Cardiac fibroblast (primary cell): ENCODE results near the gene UNC80.

ENCODE experiments used
- DNase-seq, 2 donors: peaks; one replicate each; pipeline versions ENCODE4 v3.0.0 to v3.0.0-alpha.2; 2010; ENCODE audit warnings: low read depth in 2 of 2
- H3K4me3 ChIP-seq, 2 donors: replicated peaks in 1 of 2; 1 replicate in 1 of 2; 2 replicates in 1 of 2; pipeline ENCODE4 v1.5.1; 2011; ENCODE audit warnings: low read depth in 2 of 2, low read length in 2 of 2, mild to moderate bottlenecking in 2 of 2, moderate library complexity in 1 of 2
- TF ChIP-seq, protein P1 (sequence below): IDR thresholded peaks from one replicate; pipeline ENCODE4 v1.5.1; 2011; ENCODE audit warnings: low read depth, mild to moderate bottlenecking, low read length, inconsistent platforms

The UNC80 gene

GRCh38 chr2:209956271-209956670 lies 184.6 kb downstream of the UNC80 start:
- no peak for DNase-seq
- TF ChIP-seq, protein P1, sequence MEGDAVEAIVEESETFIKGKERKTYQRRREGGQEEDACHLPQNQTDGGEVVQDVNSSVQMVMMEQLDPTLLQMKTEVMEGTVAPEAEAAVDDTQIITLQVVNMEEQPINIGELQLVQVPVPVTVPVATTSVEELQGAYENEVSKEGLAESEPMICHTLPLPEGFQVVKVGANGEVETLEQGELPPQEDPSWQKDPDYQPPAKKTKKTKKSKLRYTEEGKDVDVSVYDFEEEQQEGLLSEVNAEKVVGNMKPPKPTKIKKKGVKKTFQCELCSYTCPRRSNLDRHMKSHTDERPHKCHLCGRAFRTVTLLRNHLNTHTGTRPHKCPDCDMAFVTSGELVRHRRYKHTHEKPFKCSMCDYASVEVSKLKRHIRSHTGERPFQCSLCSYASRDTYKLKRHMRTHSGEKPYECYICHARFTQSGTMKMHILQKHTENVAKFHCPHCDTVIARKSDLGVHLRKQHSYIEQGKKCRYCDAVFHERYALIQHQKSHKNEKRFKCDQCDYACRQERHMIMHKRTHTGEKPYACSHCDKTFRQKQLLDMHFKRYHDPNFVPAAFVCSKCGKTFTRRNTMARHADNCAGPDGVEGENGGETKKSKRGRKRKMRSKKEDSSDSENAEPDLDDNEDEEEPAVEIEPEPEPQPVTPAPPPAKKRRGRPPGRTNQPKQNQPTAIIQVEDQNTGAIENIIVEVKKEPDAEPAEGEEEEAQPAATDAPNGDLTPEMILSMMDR = no peak
- no peak overlapping the region for H3K4me3 ChIP-seq

DNA sequence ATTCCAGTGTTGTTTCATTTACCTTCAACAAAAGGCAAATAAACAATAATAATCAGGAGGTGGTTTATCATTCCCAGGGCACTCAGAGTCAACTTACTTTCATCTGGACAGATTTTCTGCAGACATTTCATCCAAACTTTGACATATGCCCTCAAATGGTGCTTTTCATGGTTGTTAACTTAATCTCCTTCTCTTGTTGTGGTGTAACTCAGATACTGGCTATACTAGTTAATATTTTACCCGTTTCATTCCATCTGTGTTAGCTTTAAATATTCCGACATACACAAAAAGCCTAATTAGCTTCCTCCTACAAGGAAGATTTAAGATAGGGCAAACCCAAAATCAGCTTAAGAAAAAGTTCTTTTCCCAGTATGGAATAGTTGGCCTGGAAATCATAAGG lies 186.4 kb downstream of the UNC80 start:
- DNase-seq = no peak
- TF ChIP-seq, protein P1 = no peak
- no peak overlapping the region for H3K4me3 ChIP-seq

GRCh38 chr2:209960045-209960444 lies 188.4 kb downstream of the UNC80 start:
- TF ChIP-seq, protein P1 = no peak
- no peak overlapping the region for H3K4me3 ChIP-seq
- DNase-seq = no peak

GRCh38 chr2:209960676-209961630 lies 189.3 kb downstream of the UNC80 start:
- peak; percentile 69 to 70 for DNase-seq
- H3K4me3 ChIP-seq = no peak overlapping the region
- TF ChIP-seq, protein P1 = peak; percentile 70

DNA sequence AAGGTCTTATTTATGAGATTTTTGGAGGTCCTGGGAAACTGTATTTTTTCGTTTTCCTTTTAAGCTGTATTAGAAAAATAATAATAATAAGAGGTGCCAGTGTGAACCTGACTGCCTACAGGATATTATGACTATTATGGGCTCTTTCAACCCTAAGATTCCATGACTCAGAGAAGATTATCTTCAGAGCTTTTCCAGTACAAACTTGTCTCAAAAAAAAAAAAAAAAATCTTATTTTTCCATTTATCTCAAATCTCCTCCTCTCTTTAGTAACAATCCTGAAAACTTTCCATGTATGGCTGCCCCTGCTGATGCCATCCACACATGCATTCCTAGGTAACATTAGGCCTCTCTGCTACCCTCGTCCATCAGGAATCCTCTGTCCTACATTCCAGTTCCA lies 194.1 kb downstream of the UNC80 start:
- H3K4me3 ChIP-seq = no peak overlapping the region
- TF ChIP-seq, protein P1 = no peak
- no peak for DNase-seq

DNA sequence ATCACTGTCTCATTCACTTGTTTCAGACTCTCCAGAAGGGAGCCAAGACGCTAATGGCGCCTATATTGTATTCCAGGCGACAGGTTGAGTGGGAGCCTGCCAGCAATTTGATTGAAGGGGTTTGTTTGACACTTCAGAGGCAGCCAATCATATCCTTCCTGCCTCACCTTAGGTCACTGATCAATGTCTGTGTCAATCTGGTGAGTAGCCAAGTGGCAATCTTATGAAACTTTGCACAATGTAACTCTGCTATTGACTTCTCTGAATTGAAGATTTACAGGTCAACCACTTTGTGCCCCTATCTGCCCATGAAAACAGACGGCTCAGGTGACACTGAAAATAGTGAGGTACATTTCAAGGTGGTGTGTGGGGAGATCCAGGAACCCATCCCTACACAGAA lies 198.1 kb downstream of the UNC80 start:
- no peak overlapping the region for H3K4me3 ChIP-seq
- DNase-seq = no peak
- TF ChIP-seq, protein P1 = no peak
